Loucy (cell line): ENCODE results near the gene GSDME.

Experiments used
- H2AFZ ChIP-seq: fragments of 200-600 bp; sonication (generic); 2 replicates; pipeline ENCODE4 v1.6.0; 2016; ENCODE audit warnings: antibody characterized with exemption, mild to moderate bottlenecking, low read length, moderate library complexity
- H3F3A ChIP-seq: fragments of 200-600 bp; 2 replicates; pipeline ENCODE4 v1.6.0; 2016; ENCODE audit warnings: antibody characterized with exemption, low read depth, mild to moderate bottlenecking
- H3K27me3 ChIP-seq: fragments of 200-600 bp; sonication (generic); 2 replicates; pipeline ENCODE4 v1.6.1; 2014; ENCODE audit warnings: low read length, mild to moderate bottlenecking; ENCODE audit not compliant: insufficient read depth, poor library complexity, severe bottlenecking
- H3K36me3 ChIP-seq: fragments of 200-600 bp; sonication (generic); 2 replicates; pipeline ENCODE4 v1.6.1; 2016; ENCODE audit warnings: low read length; ENCODE audit not compliant: insufficient read depth
- H3K4me1 ChIP-seq: fragments of 200-600 bp; sonication (generic); 2 replicates; pipeline ENCODE4 v1.5.1; 2014; ENCODE audit warnings: low read length, mild to moderate bottlenecking; ENCODE audit not compliant: insufficient read depth, poor library complexity, severe bottlenecking
- H3K4me2 ChIP-seq: fragments of 200-600 bp; sonication (generic); 2 replicates; pipeline ENCODE4 v1.6.0; 2014; ENCODE audit warnings: antibody characterized with exemption, low read length, low read depth, mild to moderate bottlenecking; ENCODE audit not compliant: poor library complexity, severe bottlenecking
- H3K4me3 ChIP-seq: fragments of 200-600 bp; sonication (generic); 2 replicates; pipeline ENCODE4 v1.5.1; 2014; ENCODE audit warnings: low read length, mild to moderate bottlenecking, mixed read lengths; ENCODE audit not compliant: poor library complexity, severe bottlenecking
- H3K79me2 ChIP-seq: fragments of 200-600 bp; sonication (generic); 2 replicates; pipeline ENCODE4 v1.6.1; 2014; ENCODE audit warnings: low read length; ENCODE audit not compliant: insufficient read depth
- H3K9ac ChIP-seq: fragments of 200-600 bp; sonication (generic); 2 replicates; pipeline ENCODE4 v1.6.0; 2014; ENCODE audit warnings: mild to moderate bottlenecking, low read depth, low read length, moderate library complexity; ENCODE audit not compliant: poor library complexity, severe bottlenecking
- H3K9me2 ChIP-seq: fragments of 200-600 bp; sonication (generic); replicated peaks from 2 replicates; pipeline ENCODE4 v1.6.1; 2016; ENCODE audit warnings: low read depth, low read length, mixed read lengths
- H3K9me3 ChIP-seq: fragments of 200-600 bp; sonication (generic); 2 replicates; pipeline ENCODE4 v1.6.1; 2014; ENCODE audit warnings: mild to moderate bottlenecking, antibody characterized with exemption, low read length, low read depth; ENCODE audit not compliant: insufficient read depth
- H4K20me1 ChIP-seq: fragments of 200-600 bp; sonication (generic); 2 replicates; pipeline ENCODE4 v1.6.0; 2014; ENCODE audit warnings: antibody characterized with exemption, low read length, mild to moderate bottlenecking; ENCODE audit not compliant: insufficient read depth, poor library complexity, severe bottlenecking
- CTCF ChIP-seq: fragments of 200-600 bp; sonication (generic); conservative IDR thresholded peaks from 2 replicates; pipeline ENCODE4 v1.5.1; 2014; ENCODE audit warnings: mild to moderate bottlenecking, antibody characterized with exemption, low read length
- EZH2phosphoT487 ChIP-seq: fragments of 200-600 bp; IDR thresholded peaks from 2 replicates; pipeline ENCODE4 v1.6.1; 2018; ENCODE audit warnings: antibody characterized with exemption, mild to moderate bottlenecking, moderate library complexity, borderline replicate concordance

The GSDME gene

GRCh38 chr7:24757353-24758275 lies at the start of gene GSDME:
Gene GSDME, minus strand, starts transcription at chr7:24757464. Its CDS starts 7,690 bp downstream, at chr7:24749774.
- no peaks in the 10 kb centered on the region for H3K79me2 ChIP-seq
- H3K9me3 ChIP-seq: no peaks in the 10 kb centered on the region
- H3K27me3 ChIP-seq: peaks cover 15% of the 10 kb centered on the region
- H3K36me3 ChIP-seq: no peaks in the 10 kb centered on the region
- peaks cover 23% of the 10 kb centered on the region for H3K4me1 ChIP-seq
- H2AFZ ChIP-seq: peak within 1 kb of the TSS; percentile 99
- no peak for TF ChIP-seq EZH2phosphoT487
- TF ChIP-seq CTCF: no peak
- peak within 1 kb of the TSS; percentile 72 for H3K9ac ChIP-seq
- no peaks in the 10 kb centered on the region for H3F3A ChIP-seq
- no peaks in the 10 kb centered on the region for H4K20me1 ChIP-seq
- peak within 1 kb of the TSS; percentile 85 for H3K4me3 ChIP-seq
- H3K4me2 ChIP-seq: peak within 1 kb of the TSS; percentile 88
- H3K9me2 ChIP-seq: no peaks in the 10 kb centered on the region

GRCh38 chr7:24802300-24802699 lies 45.0 kb upstream of the GSDME start:
- Histone ChIP-seq H3F3A (no peaks in the 10 kb centered on the region), H3K9ac (no peak overlapping the region), H3K4me3 (no peak overlapping the region), H2AFZ (no peak overlapping the region), H3K4me2 (no peak overlapping the region), H3K36me3 (peaks cover 39% of the 10 kb centered on the region), H3K27me3 (no peaks in the 10 kb centered on the region), H3K4me1 (no peaks in the 10 kb centered on the region), H3K9me2 (no peaks in the 10 kb centered on the region), H3K9me3 (no peaks in the 10 kb centered on the region), H4K20me1 (no peaks in the 10 kb centered on the region), H3K79me2 (no peaks in the 10 kb centered on the region)
- TF ChIP-seq CTCF: no peak
- no peak for TF ChIP-seq EZH2phosphoT487

GRCh38 chr7:24801883-24802282 lies 44.6 kb upstream of the GSDME start:
- Histone ChIP-seq H3K4me1 (no peaks in the 10 kb centered on the region), H3K9me3 (no peaks in the 10 kb centered on the region), H3K4me3 (no peak overlapping the region), H3K79me2 (no peaks in the 10 kb centered on the region), H3K4me2 (no peak overlapping the region), H3K9ac (no peak overlapping the region), H4K20me1 (no peaks in the 10 kb centered on the region), H3K27me3 (no peaks in the 10 kb centered on the region), H3F3A (no peaks in the 10 kb centered on the region), H3K36me3 (peaks cover 41% of the 10 kb centered on the region), H2AFZ (no peak overlapping the region), H3K9me2 (no peaks in the 10 kb centered on the region)
- TF ChIP-seq CTCF: no peak
